Vagina (tissue), 2 donors: ENCODE results near the gene FAM161B. TPM values are rescaled to one million over a fixed set of nuclear protein-coding genes. Genes with fewer than 3 reads are reported as not detected.

Experiments used
- DNase-seq, 2 donors: peaks; one replicate each; pipeline ENCODE4 v3.0.0-alpha.2; 2017; ENCODE audit errors: extremely low spot score in 2 of 2
- H3K27ac ChIP-seq: fragments of 200-600 bp; sonication (generic); one replicate; pipeline ENCODE4 v1.5.1; 2019
- H3K27me3 ChIP-seq: fragments of 200-600 bp; sonication (generic); one replicate; pipeline ENCODE4 v1.5.1; 2019
- H3K36me3 ChIP-seq, 2 donors: fragments of 200-600 bp; sonication (generic); one replicate each; pipeline ENCODE4 v1.5.1; 2017 to 2019
- H3K4me1 ChIP-seq: fragments of 200-600 bp; sonication (generic); one replicate; pipeline ENCODE4 v1.5.1; 2019
- H3K4me3 ChIP-seq, 2 donors: fragments of 200-600 bp; sonication (generic); 1 replicate in 1 of 2; 2 replicates in 1 of 2; pipeline ENCODE4 v1.5.1; 2016 to 2019
- H3K9me3 ChIP-seq: fragments of 200-600 bp; sonication (generic); one replicate; pipeline ENCODE4 v1.5.1; 2019
- CTCF ChIP-seq, 3 experiments: fragments of 450-650 bp in 2 of 3; fragments of 200-600 bp in 1 of 3; sonication (generic) in 1 of 3; IDR thresholded peaks; one replicate each; pipeline ENCODE4 v1.5.1; 2017 to 2019; ENCODE audit warnings: antibody characterized with exemption in 3 of 3, mild to moderate bottlenecking in 2 of 3, moderate library complexity in 2 of 3
- POLR2A ChIP-seq, 2 donors: fragments of 450-650 bp; IDR thresholded peaks; one replicate each; pipeline ENCODE4 v1.6.1; 2017; ENCODE audit warnings: antibody characterized with exemption in 2 of 2, mild to moderate bottlenecking in 2 of 2, moderate library complexity in 2 of 2
- POLR2AphosphoS5 ChIP-seq, 2 donors: sonication (generic); formaldehyde crosslinking; IDR thresholded peaks; one replicate each; pipeline ENCODE4 v1.9.0; 2017; ENCODE audit warnings: antibody characterized with exemption in 2 of 2, mild to moderate bottlenecking in 2 of 2, low read depth in 1 of 2; ENCODE audit not compliant: insufficient read depth in 1 of 2
- intact Hi-C: fragments of 100-400 bp; cut with DNase I; formaldehyde crosslinking; loops from one replicate; pipeline ENCODE4 v1.15.1; 2023
- small RNA-seq: library from RNA; depleted of rRNA; stranded (forward); fragments of <200 nt; gene quantifications from one replicate; pipeline ENCODE3, GENCODE V24; 2016
- total RNA-seq: library from RNA; depleted of rRNA; stranded (reverse); fragments of >200 nt; gene quantifications from one replicate; pipeline ENCODE4 v1.2.3, GENCODE V29; 2016

FAM161B gene
- total RNA-seq, 1 donor from 2014 or later: 5.2 TPM

DNA sequence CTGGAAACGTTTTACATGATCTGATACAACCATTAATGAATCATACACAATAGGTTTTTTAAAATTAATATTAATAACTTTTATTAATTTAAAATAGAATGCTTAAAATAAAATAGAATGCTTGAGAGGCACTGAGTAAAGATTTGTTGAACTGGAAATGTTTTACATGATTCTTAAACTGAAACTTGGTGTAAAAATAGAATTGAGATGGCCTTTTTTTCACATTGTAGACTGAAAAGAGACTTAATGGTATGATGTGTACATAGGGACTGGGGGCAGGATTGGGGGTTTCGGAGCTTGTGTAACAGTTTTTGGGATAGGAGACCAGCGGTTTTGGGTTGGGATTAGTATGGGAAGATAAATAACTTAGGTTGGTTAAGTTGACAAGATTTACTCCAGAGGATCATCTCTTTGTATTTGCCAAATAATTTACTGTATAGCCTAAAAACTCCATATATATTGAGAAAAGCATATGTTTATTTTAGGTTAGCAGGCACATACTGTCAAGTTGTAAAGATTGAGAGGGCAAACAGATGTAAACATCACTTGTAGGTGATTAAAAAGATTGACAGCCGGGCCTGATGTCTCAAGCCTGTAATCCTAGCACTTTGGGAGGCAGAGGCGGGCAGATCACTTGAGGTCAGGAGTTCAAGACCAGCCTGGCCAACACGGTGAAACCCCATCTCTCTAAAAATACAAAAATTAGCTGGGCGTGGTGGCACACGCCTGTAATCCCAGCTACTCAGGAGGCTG is 65.3 kb downstream of the FAM161B start:
- Histone ChIP-seq H3K9me3 (no peaks in the 10 kb centered on the region), H3K4me3 (no peak overlapping the region), H3K27ac (no peak overlapping the region), H3K4me1 (peaks cover 34% of the 10 kb centered on the region), H3K36me3 (no peaks in the 10 kb centered on the region), H3K27me3 (no peaks in the 10 kb centered on the region)
- intact Hi-C loops: no loop called here
- TF ChIP-seq CTCF (IDR thresholded peaks at IDR 0.05): no peak
- no peak for TF ChIP-seq POLR2AphosphoS5 (IDR thresholded peaks at IDR 0.05; ENCODE audit: insufficient read depth in 1 of 2, low read depth in 1 of 2)
- no peak for TF ChIP-seq POLR2A (IDR thresholded peaks at IDR 0.05)
- DNase-seq: no peak

Small RNA genes lying within 50 kb of the gene (small RNA-seq; reads per million reads assigned to genes)
- not detected for gene RF00019

Other genes starting within 250 kb of the FAM161B start
- 35.4 TPM for gene PNMA1, start 235.7 kb downstream of the FAM161B start, total RNA-seq
- 5.6 TPM for gene PTGR2, start 98.3 kb downstream of the FAM161B start, total RNA-seq
- 36.6 TPM for gene ZNF410, start 63.2 kb downstream of the FAM161B start, total RNA-seq
- 27.3 TPM for gene COQ6, start 208 bp upstream of the FAM161B start, total RNA-seq
- 8.6 TPM for gene ENTPD5, start 69.2 kb upstream of the FAM161B start, total RNA-seq
- 5.6 TPM for gene BBOF1, start 69.3 kb upstream of the FAM161B start, total RNA-seq
- 20.9 TPM for gene ALDH6A1, start 134.4 kb upstream of the FAM161B start, total RNA-seq
- 5.9 TPM for gene LIN52, start 134.9 kb upstream of the FAM161B start, total RNA-seq